Keratinocyte (primary cell): ENCODE measurements around the gene SF3A1. TPM values are rescaled to one million over a fixed set of nuclear protein-coding genes. Genes with fewer than 3 reads are reported as not detected.

Source experiments
- DNase-seq: peaks from one replicate; pipeline ENCODE4 v3.0.0-alpha.2; 2011; ENCODE audit warnings: low read depth, missing footprints, low spot score
- FAIRE-seq: peaks from 2 replicates; lab custom pipeline; 2011; peaks lifted over from hg19 to GRCh38; lab: Jason Lieb, UNC
- H2AFZ ChIP-seq: 2 replicates; pipeline ENCODE4 v1.6.0; 2012; ENCODE audit warnings: low read length, control low read depth, inconsistent platforms; ENCODE audit not compliant: control insufficient read depth
- H3K27ac ChIP-seq: 2 replicates; pipeline ENCODE4 v1.5.1; 2011; ENCODE audit warnings: low read length; ENCODE audit not compliant: control insufficient read depth, insufficient read depth
- H3K27me3 ChIP-seq: 3 replicates; pipeline ENCODE4 v1.6.0; 2011; ENCODE audit warnings: low read length; ENCODE audit not compliant: control insufficient read depth, insufficient read depth; ENCODE audit errors: extremely low read depth
- H3K36me3 ChIP-seq, 2 experiments: 2 replicates in 1 of 2; 3 replicates in 1 of 2; pipeline ENCODE4 v1.5.1; 2011; ENCODE audit warnings: low read length in 2 of 2, mild to moderate bottlenecking in 1 of 2; ENCODE audit not compliant: control insufficient read depth in 2 of 2, insufficient read depth in 2 of 2; ENCODE audit errors: extremely low read depth in 1 of 2
- H3K4me1 ChIP-seq: 3 replicates; pipeline ENCODE4 v1.5.1; 2011; ENCODE audit warnings: low read length; ENCODE audit not compliant: control insufficient read depth, insufficient read depth; ENCODE audit errors: extremely low read depth
- H3K4me2 ChIP-seq: 3 replicates; pipeline ENCODE4 v1.6.0; 2011; ENCODE audit warnings: low read depth, low read length; ENCODE audit not compliant: control insufficient read depth, insufficient read depth; ENCODE audit errors: extremely low read depth
- H3K4me3 ChIP-seq, 3 experiments: fragments of 200-600 bp in 1 of 3; sonication (generic) in 1 of 3; 2 replicates in 2 of 3; 3 replicates in 1 of 3; pipeline ENCODE4 v1.5.1; 2011 to 2016; ENCODE audit warnings: low read length in 3 of 3, mild to moderate bottlenecking in 3 of 3, control low read depth in 2 of 3, inconsistent platforms in 1 of 3, low read depth in 1 of 3, mixed read lengths in 1 of 3, mixed run types in 1 of 3, moderate library complexity in 1 of 3; ENCODE audit not compliant: control insufficient read depth in 2 of 3, insufficient read depth in 2 of 3; ENCODE audit errors: extremely low read depth in 1 of 3
- H3K79me2 ChIP-seq: 2 replicates; pipeline ENCODE4 v1.6.0; 2012; ENCODE audit warnings: low read length; ENCODE audit not compliant: control insufficient read depth, insufficient read depth
- H3K9ac ChIP-seq: 3 replicates; pipeline ENCODE4 v1.6.0; 2011; ENCODE audit warnings: low read length; ENCODE audit not compliant: control insufficient read depth, insufficient read depth; ENCODE audit errors: extremely low read depth
- H3K9me1 ChIP-seq: 3 replicates; pipeline ENCODE4 v1.6.0; 2011; ENCODE audit warnings: low read length; ENCODE audit not compliant: control insufficient read depth, insufficient read depth; ENCODE audit errors: extremely low read depth
- H3K9me3 ChIP-seq: 2 replicates; pipeline ENCODE4 v1.5.1; 2012; ENCODE audit warnings: low read depth, low read length; ENCODE audit not compliant: control insufficient read depth
- H4K20me1 ChIP-seq: 3 replicates; pipeline ENCODE4 v1.6.0; 2011; ENCODE audit warnings: low read length; ENCODE audit not compliant: control insufficient read depth, insufficient read depth; ENCODE audit errors: extremely low read depth
- EZH2 ChIP-seq: IDR thresholded peaks from one replicate; pipeline ENCODE4 v1.6.1; 2012; ENCODE audit warnings: inconsistent platforms, mild to moderate bottlenecking, low read length, moderate library complexity
- dilution Hi-C: fragments of 300-500 bp; cut with MboI; formaldehyde crosslinking; loops from one replicate; pipeline ENCODE4 v1.7.0; 2020; ENCODE audit warnings: low sequenced_read_pairs; ENCODE audit not compliant: extremely low pct_ligation_motif_present
- polyA plus RNA-seq, 5 experiments: library from polyadenylated mRNA; depleted of rRNA in 3 of 5; stranded (reverse) in 3 of 5; stranded (forward) in 1 of 5; unstranded in 1 of 5; fragments of >200 nt; gene quantifications; 1 replicate in 1 of 5; 2 replicates in 3 of 5; 3 replicates in 1 of 5; pipeline versions ENCODE4 v1.2.1 to v1.2.3, GENCODE V29; 2011 to 2012; ENCODE audit warnings: missing spikeins in 2 of 5, low read depth in 1 of 5, low replicate concordance in 1 of 5
- TF ChIP-seq, protein P1 (sequence below), 3 experiments: IDR thresholded peaks in 1 of 3; conservative IDR thresholded peaks in 1 of 3; optimal IDR thresholded peaks in 1 of 3; 2 replicates in 2 of 3; 3 replicates in 1 of 3; pipeline versions ENCODE3 to v1.5.1; 2011; ENCODE audit warnings: low read length in 3 of 3, mild to moderate bottlenecking in 3 of 3, moderate library complexity in 2 of 3, control low read depth in 1 of 3, inconsistent platforms in 1 of 3; ENCODE audit not compliant: insufficient read depth in 2 of 3; ENCODE audit errors: extremely low read depth in 1 of 3

SF3A1 gene
- polyA plus RNA-seq, 1 donor (not counting 4 experiments of a cell fraction or from before 2014, with no cell fraction given) = 34.2 TPM

GRCh38 chr22:30297991-30298701 is 58.5 kb downstream of the SF3A1 start:
- H3K27ac ChIP-seq = no peak overlapping the region
- no peak for DNase-seq
- H3K27me3 ChIP-seq = no peaks in the 10 kb centered on the region

GRCh38 chr22:30297276-30297990 is 59.3 kb downstream of the SF3A1 start:
- Histone ChIP-seq H3K27me3 (no peaks in the 10 kb centered on the region), H2AFZ (no peak overlapping the region), H3K9ac (no peak overlapping the region), H3K36me3 (peaks cover 50 to 59% of the 10 kb centered on the region in 2 experiments), H3K9me1 (no peaks in the 10 kb centered on the region), H3K4me1 (peaks cover 26% of the 10 kb centered on the region), H3K79me2 (peaks cover 7% of the 10 kb centered on the region), H3K9me3 (no peaks in the 10 kb centered on the region), H3K4me3 (no peak overlapping the region), H3K27ac (no peak overlapping the region), H4K20me1 (peaks cover 4% of the 10 kb centered on the region), H3K4me2 (no peak overlapping the region)
- no peak for DNase-seq
- no peak for FAIRE-seq
- TF ChIP-seq, protein P1, sequence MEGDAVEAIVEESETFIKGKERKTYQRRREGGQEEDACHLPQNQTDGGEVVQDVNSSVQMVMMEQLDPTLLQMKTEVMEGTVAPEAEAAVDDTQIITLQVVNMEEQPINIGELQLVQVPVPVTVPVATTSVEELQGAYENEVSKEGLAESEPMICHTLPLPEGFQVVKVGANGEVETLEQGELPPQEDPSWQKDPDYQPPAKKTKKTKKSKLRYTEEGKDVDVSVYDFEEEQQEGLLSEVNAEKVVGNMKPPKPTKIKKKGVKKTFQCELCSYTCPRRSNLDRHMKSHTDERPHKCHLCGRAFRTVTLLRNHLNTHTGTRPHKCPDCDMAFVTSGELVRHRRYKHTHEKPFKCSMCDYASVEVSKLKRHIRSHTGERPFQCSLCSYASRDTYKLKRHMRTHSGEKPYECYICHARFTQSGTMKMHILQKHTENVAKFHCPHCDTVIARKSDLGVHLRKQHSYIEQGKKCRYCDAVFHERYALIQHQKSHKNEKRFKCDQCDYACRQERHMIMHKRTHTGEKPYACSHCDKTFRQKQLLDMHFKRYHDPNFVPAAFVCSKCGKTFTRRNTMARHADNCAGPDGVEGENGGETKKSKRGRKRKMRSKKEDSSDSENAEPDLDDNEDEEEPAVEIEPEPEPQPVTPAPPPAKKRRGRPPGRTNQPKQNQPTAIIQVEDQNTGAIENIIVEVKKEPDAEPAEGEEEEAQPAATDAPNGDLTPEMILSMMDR (optimal IDR thresholded peaks at IDR 0.05 in 1 of 3, IDR thresholded peaks at IDR 0.05 in 1 of 3, conservative IDR thresholded peaks at IDR 0.05 in 1 of 3; ENCODE audit: extremely low read depth in 1 of 3, insufficient read depth in 2 of 3, low read length in 3 of 3) = no peak
- no peak for TF ChIP-seq EZH2
- dilution Hi-C loops = no loop called here

More at GRCh38 chr22:30297991-30298701, 58.5 kb downstream of the SF3A1 start:
- dilution Hi-C loops = no loop called here
- Histone ChIP-seq H2AFZ (no peak overlapping the region), H3K36me3 (peaks cover 45 to 52% of the 10 kb centered on the region in 2 experiments), H3K9ac (no peak overlapping the region), H3K4me2 (no peak overlapping the region), H3K9me3 (no peaks in the 10 kb centered on the region), H3K4me3 (no peak overlapping the region), H3K4me1 (peaks cover 33% of the 10 kb centered on the region), H3K79me2 (peaks cover 8% of the 10 kb centered on the region), H3K9me1 (no peaks in the 10 kb centered on the region), H4K20me1 (peaks cover 4% of the 10 kb centered on the region)
- no peak for FAIRE-seq
- TF ChIP-seq, protein P1 (optimal IDR thresholded peaks at IDR 0.05 in 1 of 3, IDR thresholded peaks at IDR 0.05 in 1 of 3, conservative IDR thresholded peaks at IDR 0.05 in 1 of 3; ENCODE audit: extremely low read depth in 1 of 3, insufficient read depth in 2 of 3, low read length in 3 of 3) = peak; percentile 23 to 30 (median 25)
- TF ChIP-seq EZH2 = no peak
